Psoas muscle (tissue), 8 donors: ENCODE measurements around the gene ANKMY1. TPM values are rescaled to one million over a fixed set of nuclear protein-coding genes. Genes with fewer than 3 reads are reported as not detected.
A peak's percentile ranks its signal among the peaks of the same experiment; 100 is the strongest.

Experiments
- ATAC-seq, 4 donors: fragments of 200-7000 bp; cut with Tn5 transposase; one replicate each; pipeline ENCODE4 v1.9.1; 2020; ENCODE audit warnings: moderate library complexity in 3 of 4, mild to moderate bottlenecking in 2 of 4
- DNase-seq, 2 donors: peaks; one replicate each; pipeline ENCODE4 v3.0.0-alpha.2; 2020
- H3K27ac ChIP-seq: fragments of 200-600 bp; one replicate; pipeline ENCODE4 v1.8.0; 2022
- H3K27me3 ChIP-seq, 3 donors: fragments of 200-600 bp in 1 of 3; one replicate each; pipeline versions ENCODE4 v1.6.1 to v1.8.0; 2013 to 2022; ENCODE audit warnings: low read length in 2 of 3, mild to moderate bottlenecking in 2 of 3, moderate library complexity in 1 of 3; ENCODE audit not compliant: insufficient read depth in 3 of 3
- H3K36me3 ChIP-seq, 2 donors: fragments of 200-600 bp in 1 of 2; one replicate each; pipeline versions ENCODE4 v1.6.1 to v1.8.0; 2013 to 2022; ENCODE audit warnings: low read depth in 1 of 2, mild to moderate bottlenecking in 1 of 2, moderate library complexity in 1 of 2; ENCODE audit not compliant: insufficient read depth in 1 of 2
- H3K4me1 ChIP-seq: fragments of 200-600 bp; one replicate; pipeline ENCODE4 v1.8.0; 2022
- H3K4me3 ChIP-seq: fragments of 200-600 bp; one replicate; pipeline ENCODE4 v1.8.0; 2022; ENCODE audit warnings: mild to moderate bottlenecking
- H3K9me3 ChIP-seq: fragments of 200-600 bp; one replicate; pipeline ENCODE4 v1.8.0; 2022
- WGBS, 3 donors: extraction: QIAGEN DNeasy Blood & Tissue Kit; methylation state at CpG; one replicate each; pipeline versions ENCODE4 v1.1.6 to v1.1.7; 2013; 5-methylcytosine and 5-hydroxymethylcytosine counted together
- intact Hi-C, 2 donors: fragments of 100-400 bp; cut with DNase I; formaldehyde crosslinking; loops; one replicate each; pipeline versions ENCODE4 v1.11.0 to v1.14.2; 2022
- polyA plus RNA-seq, 3 donors: library from polyadenylated mRNA; stranded (reverse); fragments of 200-250 nt; gene quantifications; one replicate each; pipeline ENCODE4 v1.2.3, GENCODE V29; 2013
- total RNA-seq, 4 donors: library from RNA; stranded (reverse); fragmentation: NEBNext Ultra II Directional in 2 of 4; extraction: Animal tissue kit (Norgen Biotek cat#: 25700) in 2 of 4; gene quantifications; one replicate each; pipeline versions ENCODE4 v1.2.1 to v1.2.4, GENCODE V29; 2021 to 2023
- TF ChIP-seq, protein P1 (sequence below): fragments of 200-600 bp; IDR thresholded peaks from one replicate; pipeline ENCODE4 v1.8.0; 2022; ENCODE audit warnings: antibody characterized with exemption
- donor health status: healthy with polysubstance abuse.
- donor health status: DM: no; HTN: no; CAD: no; lungs with moderate emphysema.
- donor health status: Bipolar disorder and iron deficiency.
- donor health status: healthy.
- donor health status: DM: yes; HTN: yes; CAD: no.
- donor health status: DM: no; HTN: no; CAD: no.
- donor health status: DM: no; HTN: no; CAD: no.
- donor health status: DM: yes; HTN: yes; CAD: no.

Gene ANKMY1
- total and polyA plus RNA-seq, 7 donors, result 1.4 to 5.8 (median 3.0) TPM

DNA sequence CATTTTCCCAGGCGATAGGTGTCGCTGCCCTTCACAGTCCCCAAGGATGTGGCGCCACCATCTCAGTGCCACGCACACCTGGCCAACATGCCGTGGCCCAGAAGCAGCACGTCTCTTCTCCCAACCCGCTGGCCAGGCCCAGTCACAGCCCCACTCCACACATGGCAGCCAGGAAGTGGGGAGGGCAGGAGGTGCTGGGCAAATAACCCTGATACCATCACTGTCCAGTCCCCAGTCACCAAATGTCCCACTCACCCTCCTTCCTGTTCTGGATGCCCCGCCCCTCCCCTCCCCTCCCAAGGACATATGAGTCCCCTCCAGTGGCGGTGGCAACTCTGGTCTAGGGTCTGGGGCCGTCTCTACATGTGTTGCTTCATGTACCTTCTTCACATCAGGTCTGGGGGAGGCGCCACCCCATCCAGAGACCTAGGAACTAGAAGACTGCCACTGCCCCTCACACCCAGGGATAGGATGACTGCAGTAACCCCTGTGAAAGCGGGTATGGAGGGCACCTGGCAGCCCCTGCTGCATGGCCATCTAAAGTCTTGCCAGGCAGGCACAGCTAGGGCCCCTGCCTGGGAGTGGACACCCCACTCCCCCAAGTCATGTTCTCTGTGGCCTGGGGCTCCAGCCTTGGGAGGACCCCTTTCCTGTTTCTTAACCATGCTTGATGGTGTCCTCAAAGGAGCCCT, 21.4 kb upstream of the ANKMY1 start:
- DNase-seq (no peak), ATAC-seq (peak in 1 of 4 donors; percentile 14)
- Histone ChIP-seq H3K9me3 (peaks cover 4% of the 10 kb centered on the region), H3K27ac (peak overlapping the region; percentile 55), H3K4me3 (no peak overlapping the region), H3K36me3 (peaks cover 0 to 47% of the 10 kb centered on the region in 2 donors), H3K4me1 (peaks cover 18% of the 10 kb centered on the region), H3K27me3 (no peaks in the 10 kb centered on the region)
- intact Hi-C loops, result no loop called here
- 86 to 90% (median 87%) methylated on average over 12 of the region's 12 CpGs for WGBS, 3 donors
- TF ChIP-seq, protein P1, sequence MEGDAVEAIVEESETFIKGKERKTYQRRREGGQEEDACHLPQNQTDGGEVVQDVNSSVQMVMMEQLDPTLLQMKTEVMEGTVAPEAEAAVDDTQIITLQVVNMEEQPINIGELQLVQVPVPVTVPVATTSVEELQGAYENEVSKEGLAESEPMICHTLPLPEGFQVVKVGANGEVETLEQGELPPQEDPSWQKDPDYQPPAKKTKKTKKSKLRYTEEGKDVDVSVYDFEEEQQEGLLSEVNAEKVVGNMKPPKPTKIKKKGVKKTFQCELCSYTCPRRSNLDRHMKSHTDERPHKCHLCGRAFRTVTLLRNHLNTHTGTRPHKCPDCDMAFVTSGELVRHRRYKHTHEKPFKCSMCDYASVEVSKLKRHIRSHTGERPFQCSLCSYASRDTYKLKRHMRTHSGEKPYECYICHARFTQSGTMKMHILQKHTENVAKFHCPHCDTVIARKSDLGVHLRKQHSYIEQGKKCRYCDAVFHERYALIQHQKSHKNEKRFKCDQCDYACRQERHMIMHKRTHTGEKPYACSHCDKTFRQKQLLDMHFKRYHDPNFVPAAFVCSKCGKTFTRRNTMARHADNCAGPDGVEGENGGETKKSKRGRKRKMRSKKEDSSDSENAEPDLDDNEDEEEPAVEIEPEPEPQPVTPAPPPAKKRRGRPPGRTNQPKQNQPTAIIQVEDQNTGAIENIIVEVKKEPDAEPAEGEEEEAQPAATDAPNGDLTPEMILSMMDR, result no peak

DNA sequence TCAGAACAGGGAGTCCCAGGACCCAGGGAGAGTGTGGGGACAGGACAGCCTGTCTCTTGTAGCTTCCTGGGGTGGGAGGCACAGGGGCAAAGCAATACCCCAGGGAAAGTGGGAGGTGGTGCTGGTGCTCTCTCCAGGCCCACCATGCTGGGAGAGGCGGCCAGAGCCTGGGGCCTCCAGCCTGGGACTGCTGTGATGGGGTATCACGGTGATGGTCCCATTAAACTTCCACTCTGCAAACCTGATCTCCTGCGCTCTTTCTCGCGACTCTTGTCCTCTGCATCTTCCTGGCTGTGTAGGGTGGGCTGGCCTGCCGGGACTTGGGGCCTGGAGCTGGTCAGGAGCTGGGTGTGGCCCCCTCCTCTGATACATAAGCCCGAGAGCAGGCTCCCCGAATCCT, 20.7 kb upstream of the ANKMY1 start:
- TF ChIP-seq, protein P1, result no peak
- Histone ChIP-seq H3K4me3 (no peak overlapping the region), H3K9me3 (peaks cover 4% of the 10 kb centered on the region), H3K36me3 (peaks cover 0 to 54% of the 10 kb centered on the region in 2 donors), H3K27ac (no peak overlapping the region), H3K4me1 (peaks cover 13% of the 10 kb centered on the region), H3K27me3 (no peaks in the 10 kb centered on the region)
- no peak for DNase-seq
- intact Hi-C loops, result no loop called here
- no peak for ATAC-seq
- WGBS, 3 donors, result 80 to 86% (median 81%) methylated on average over 8 of the region's 8 CpGs

DNA sequence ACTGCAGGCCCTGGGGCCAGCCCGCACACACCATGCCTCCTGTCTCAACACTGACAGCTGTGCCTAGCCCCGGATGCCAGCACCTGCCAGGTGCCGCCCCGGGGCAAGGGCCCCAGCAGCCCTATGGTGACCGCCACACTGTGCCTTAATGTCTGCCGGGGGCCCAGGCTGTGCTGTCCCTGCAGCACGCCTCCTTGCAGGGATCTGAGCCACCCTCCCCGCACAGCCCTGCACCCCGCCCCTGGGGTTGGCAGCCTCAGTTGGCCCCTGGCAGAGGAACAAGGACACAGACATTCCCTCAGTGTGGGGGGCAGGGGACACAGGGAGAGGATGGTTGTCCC, 20.3 kb upstream of the ANKMY1 start:
- Histone ChIP-seq H3K36me3 (peaks cover 0 to 57% of the 10 kb centered on the region in 2 donors), H3K4me3 (no peak overlapping the region), H3K27ac (no peak overlapping the region), H3K27me3 (no peaks in the 10 kb centered on the region), H3K9me3 (peaks cover 4% of the 10 kb centered on the region), H3K4me1 (peaks cover 13% of the 10 kb centered on the region)
- ATAC-seq (peak in 1 of 4 donors; percentile 3), DNase-seq (no peak)
- TF ChIP-seq, protein P1, result no peak
- 71 to 85% (median 81%) methylated on average over 9 of the region's 9 CpGs for WGBS, 3 donors
- intact Hi-C loops, result no loop called here

DNA sequence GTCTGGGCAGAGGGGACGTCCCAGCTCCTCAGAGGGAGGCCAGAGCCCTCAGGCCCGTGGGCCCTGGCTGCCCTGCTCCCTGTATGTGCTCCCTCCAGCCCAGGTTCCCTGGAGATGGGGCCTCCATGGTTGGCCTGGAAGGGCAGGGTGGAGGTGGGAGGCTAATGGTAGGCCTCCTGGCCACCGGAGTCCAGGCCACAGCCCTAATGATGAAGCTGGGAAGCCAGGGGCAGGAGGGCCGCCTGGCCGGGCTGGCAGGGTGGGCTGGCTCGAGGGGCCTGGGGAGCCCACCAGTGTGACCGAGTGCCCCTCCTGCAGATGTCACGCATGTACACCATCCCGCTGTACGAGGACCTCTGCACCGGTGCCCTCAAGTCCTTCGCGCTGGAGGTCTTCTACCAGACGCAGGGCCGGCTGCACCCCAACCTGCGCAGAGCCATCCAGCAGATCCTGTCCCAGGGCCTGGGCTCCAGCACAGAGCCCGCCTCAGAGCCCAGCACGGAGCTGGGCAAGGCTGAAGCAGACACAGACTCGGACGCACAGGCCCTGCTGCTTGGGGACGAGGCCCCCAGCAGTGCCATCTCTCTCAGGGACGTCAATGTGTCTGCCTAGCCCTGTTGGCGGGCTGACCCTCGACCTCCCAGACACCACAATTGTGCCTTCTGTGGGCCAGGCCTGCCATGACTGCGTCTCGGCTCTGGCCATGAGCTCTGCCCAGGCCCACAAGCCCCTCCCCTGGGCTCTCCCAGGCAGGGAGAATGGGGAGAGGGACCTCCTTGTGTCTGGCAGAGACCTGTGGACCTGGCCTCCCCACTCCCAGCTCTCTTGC, 19.7 kb upstream of the ANKMY1 start:
- no peak overlapping the region for H3K27ac ChIP-seq
- peaks cover 13% of the 10 kb centered on the region for H3K4me1 ChIP-seq
- peaks cover 4% of the 10 kb centered on the region for H3K9me3 ChIP-seq
- H3K4me3 ChIP-seq, result no peak overlapping the region
- DNase-seq, result no peak
- 84 to 91% (median 87%) methylated on average over 25 to 26 of the region's 26 CpGs for WGBS, 3 donors
- TF ChIP-seq, protein P1, result no peak
- no peaks in the 10 kb centered on the region for H3K27me3 ChIP-seq
- ATAC-seq, result no peak
- intact Hi-C loops, result no loop called here
- peaks cover 0 to 59% of the 10 kb centered on the region in 2 donors for H3K36me3 ChIP-seq
